NCI-H1436 treated with DMSO at 0.1 percent for 48 hours (cell line): ENCODE data around the gene PNKD.

ENCODE experiments used
- DNase-seq: peaks from one replicate; lab custom pipeline; 2025; lab: John Stamatoyannopoulos, UW

The PNKD gene

DNA sequence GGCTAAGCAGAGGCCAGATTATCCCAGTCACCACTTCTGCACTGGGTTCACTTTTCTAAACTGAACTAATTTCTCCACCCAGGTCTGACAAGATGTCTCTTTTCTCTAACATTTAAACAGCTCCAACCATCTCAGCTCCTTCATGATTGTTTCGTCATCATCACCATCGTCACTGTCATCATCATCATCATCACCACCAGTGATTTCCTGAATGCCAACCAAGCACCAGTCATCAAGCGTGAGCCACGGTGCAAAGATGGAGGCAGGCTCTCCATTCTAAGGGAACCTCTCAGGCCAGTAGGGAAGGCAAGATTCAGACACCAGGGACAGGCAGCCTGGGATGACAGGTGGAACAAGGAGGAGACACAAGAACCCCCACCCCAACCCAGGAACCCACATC, 47.5 kb downstream of the PNKD start:
- DNase-seq: no peak

DNA sequence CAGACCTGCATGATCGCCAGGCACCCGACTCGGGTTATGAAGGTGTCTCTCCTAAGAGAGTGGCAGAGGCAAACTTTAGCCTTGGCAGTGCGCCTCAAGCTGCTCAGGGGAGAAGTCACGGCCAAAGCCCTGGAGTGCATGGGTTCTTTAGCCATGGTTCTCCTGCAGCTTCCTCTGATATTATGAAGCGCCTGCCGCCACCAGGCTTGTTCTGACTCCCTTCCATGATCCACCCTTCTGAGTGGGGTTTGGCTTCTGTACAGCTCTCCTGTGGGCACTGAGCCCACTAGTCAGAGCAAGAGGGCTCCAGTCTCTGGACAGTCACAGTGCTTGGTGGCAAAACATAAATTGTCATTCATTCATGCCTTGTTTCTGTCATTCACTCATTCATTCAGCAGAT, 47.9 kb downstream of the PNKD start:
- no peak for DNase-seq

DNA sequence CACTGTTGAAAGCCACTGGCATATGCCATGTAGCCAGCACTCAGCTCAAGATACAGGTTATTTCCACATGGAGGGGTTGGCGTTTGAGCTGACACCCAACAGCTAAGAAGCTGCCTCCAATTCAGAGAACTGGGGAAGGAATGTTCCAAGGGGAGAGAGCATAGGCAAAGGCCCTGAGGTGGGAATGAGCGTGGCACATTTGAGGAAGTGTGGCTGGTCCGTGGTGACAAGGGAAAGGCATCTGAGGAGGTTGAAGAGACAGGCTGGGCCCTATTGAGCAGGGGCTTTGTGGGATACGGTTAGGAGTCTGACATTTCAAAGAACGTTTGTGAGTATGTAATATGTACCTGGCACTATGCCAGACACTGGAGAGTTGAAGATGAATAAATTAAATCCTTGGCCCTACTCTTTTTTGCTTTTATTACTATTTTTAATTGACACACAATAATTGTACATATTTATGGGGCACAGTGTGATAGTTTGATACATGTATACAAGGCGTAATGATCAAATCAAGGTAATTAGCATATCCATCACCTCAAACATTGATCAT, 49.6 kb downstream of the PNKD start:
- DNase-seq: no peak

DNA sequence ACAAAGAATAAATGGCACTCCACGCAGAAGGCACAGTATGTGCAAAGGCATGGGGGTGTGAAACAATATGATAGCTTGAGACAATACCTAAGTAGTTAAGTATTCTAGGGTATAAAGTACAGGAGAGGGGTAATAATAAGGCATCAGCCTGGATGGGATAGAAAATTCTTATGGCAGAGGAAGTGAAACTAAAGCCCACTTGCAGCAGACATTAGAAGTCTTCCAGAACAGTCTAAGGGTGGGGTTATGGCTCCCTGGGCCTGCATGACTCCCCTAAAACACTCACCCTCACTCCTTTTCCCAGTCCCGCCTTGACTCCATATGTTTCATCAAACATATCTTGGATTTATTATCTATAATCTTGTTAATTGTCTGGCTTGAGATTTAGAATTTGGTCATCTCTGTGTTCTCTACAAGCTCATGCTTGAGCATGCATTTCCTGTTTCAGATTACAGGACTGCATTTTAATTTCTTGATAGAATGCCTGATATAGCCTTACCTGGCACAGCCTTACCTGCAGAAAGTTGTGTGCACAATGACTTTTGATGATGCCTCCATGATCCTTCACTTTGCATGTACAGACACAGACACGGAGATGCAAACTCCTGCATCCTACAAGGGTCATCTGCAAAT, 50.5 kb downstream of the PNKD start:
- DNase-seq: no peak

DNA sequence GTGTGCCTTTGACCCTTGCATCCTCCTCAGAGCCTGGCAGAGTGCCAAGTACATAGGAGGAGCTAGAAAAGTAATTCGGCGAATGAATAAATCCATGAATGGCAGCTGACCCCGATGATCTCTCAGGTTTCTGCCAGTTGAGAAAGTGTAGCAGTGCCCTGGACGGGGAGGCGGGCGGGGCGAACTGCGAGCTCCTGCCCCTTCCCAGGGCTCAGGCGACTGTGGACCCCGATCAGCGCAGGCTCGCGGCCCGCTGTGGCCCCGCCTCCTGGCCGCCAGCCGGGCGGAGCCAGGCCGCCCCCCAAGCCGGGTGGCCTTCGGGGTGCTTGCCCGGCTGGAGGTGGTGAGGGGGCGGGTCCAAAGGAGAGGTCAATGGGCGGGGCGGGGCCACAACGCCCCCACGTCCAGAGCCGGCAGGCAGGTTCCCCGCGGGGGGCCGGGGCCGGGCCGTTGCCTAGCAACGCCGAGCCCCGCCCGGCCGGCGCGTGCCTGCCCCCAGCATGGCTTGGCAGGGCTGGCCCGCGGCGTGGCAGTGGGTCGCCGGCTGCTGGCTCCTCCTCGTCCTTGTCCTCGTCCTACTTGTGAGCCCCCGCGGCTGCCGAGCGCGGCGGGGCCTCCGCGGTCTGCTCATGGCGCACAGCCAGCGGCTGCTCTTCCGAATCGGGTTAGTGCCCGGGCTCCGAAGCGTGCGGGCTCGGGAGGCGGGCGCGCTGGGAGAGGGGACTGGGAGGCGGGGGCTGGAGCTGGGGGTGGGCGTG, 52.6 kb downstream of the PNKD start:
- DNase-seq: no peak

DNA sequence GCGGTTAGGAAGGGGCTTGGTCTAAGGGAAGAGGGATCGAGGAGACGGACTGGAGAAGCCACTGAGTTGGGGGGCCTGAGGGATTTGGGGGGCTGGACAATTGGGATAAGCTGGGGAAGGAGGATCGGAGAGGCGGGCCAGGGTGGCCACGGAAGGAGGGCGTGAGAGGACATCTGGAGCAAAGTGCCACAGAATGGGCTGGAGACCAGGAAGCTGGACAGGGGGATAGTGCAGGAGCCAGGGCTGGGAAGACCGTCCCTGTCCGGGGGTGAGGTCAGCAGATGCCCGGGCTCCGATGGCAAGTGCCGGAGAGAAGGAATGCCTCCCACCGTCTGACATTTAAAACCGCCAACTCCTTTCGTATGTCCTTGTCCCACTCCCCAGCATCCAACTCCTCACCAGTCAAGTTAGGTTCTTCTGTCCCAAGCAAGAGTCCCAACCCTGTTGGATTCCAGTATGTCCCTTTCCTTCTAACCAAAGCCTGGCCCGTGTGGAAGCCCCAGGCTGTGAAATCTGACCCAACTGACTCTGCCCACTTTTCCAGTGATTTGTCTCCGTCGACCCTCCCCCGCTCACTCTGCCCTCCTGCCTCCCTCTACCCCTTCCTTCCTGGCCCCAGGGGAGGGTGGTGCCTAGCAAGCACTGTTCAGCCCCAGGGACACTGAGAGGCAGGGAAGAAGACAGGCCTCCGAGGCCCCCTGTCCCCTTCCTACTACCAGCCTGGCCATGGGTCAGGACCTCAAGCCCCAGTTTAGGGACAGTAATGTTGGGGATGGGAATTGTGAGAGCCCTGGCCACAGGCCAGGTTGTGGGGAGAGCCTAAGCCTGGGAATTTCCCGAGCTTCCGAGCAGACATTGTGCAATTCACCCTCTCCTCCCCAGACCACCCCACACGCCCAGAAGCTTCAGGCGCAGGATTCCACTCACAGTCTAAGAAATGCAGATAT, 53.5 kb downstream of the PNKD start:
- no peak for DNase-seq

DNA sequence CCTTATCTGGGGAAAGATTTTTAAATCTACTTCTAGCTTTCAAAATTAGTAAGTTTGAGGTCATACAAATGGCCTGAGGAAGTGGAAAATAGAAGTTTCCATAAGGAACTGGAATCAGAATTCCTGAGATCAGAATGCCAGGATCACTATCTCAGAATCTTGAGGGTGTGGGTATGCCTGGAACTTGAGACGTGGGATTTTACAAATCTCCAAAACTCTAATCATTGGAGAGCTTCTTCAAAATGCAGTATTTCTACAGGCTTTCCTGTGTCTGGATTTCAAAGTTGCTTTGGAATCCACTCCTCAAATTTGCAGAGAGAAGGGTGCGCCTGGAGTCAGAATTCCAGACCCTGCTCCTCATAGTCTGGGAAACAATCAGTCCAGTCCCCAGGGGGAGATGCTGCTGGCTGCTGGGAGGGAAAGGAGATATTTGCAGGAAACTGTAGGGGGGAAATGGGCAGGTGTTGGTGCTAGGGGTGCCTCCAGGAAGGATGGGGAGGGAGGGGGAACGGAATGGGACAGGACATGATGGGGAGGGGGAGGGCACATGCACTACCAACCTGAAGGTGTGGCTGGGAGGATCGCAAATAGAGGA, 55.3 kb downstream of the PNKD start:
- DNase-seq: no peak

DNA sequence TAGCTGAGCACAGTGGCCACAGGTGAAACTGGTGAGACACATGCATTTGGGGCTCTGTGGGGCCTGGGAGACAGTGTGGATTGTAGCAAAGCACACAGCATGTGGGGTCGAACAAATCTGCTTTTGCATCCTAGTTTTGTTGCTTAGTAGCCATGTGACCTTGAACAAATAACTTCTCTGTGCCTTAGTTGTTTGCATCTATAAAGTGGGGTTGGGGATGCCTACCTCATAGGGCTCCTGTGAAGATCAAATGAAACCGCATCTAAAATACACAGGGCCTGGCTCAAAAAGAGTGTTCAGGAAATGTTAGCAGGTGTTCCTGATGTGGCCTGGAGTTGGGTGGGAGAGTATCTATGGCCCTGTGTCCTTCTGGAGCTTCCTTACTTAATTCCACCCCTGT, 56.0 kb downstream of the PNKD start:
- no peak for DNase-seq

DNA sequence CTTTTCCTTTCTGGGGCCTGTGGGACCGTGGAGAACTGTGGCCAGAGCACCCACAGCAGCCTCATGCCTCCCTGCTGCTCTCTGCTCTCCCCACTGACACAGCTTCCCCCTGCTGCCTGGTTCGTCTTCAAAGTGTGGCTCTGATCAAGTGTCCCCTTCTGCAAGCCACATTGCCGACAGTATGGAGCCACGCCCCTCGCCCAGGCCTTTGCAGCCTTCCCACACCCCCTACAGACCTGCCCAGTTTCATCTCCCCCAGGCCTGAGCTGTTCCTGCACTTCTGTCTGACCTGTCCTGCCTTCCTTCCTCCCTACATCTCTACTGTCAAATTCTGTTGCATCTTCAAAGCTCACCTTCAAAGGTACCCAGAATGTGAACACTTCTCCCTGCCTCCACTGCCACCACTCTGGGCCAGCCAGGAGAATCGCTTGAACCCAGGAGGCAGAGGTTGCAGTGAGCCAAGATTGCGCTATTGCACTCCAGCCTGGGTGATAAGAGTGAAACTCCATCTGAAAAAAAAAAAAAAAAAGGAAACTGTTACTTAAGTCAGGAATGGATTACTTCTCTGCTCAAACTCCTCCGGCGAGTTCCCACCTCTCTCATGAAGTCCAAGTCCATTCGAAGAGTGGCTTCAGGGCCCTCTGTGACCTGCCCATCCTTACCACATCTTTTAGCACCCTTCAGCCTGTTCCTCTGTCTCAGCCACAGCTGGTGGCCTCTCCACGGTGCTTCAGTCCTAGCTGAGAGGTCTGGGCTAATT, 57.3 kb downstream of the PNKD start:
- no peak for DNase-seq

DNA sequence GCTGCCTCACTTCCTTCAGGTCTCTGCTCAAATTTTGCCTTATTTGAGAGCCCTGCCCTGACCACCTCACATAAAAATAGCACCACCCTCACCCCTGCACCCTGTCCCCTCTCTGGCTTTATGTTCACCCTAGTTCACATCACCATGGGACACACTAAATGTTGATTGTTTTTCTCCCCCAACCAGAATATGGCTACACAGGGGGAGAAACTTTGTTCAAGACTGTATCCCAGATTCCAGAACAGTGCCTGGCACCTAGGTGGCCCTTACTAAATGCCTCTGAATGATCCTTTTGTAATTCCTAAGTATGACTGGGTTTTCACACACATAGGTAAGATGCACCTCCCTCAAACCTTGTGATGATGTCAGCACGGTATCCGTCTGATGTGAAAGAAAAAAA, 58.0 kb downstream of the PNKD start:
- no peak for DNase-seq

DNA sequence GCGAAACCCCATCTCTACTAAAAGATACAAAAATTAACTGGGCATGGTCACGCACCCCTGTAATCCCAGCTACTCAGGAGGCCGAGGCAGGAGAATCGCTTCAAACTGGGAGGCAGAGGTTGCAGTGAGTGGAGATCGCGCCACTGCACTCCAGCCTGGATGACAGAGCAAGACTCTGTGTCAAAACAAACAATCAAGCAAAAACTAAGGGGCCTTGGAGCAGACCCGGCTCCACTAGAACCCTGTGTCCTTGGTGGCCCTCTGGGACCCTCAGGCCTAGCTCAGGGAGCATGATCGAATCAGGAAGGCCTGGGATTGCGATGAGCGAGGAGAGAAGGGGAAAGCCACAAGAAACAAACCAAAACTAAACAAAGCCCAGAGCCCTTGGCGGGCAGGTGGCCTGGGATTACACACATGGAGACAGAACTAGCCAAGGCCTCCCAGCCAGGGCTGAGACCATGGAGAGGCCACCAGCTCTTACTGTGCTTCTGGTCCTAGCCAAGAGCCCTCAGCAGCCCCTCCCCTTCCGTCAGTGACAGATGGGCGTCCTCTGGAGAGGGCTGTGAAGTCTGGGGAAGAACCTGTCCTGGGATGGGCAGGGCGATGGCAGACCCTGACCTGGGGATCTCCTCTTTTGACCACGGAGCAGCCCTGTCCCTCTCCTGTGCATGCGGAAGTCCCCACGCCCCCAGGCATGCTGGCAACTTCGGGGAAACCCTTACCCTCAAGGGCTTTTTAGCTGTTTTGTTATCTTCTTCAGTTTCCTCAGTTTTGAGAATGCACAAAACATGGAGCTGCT, 58.9 kb downstream of the PNKD start:
- DNase-seq: no peak

DNA sequence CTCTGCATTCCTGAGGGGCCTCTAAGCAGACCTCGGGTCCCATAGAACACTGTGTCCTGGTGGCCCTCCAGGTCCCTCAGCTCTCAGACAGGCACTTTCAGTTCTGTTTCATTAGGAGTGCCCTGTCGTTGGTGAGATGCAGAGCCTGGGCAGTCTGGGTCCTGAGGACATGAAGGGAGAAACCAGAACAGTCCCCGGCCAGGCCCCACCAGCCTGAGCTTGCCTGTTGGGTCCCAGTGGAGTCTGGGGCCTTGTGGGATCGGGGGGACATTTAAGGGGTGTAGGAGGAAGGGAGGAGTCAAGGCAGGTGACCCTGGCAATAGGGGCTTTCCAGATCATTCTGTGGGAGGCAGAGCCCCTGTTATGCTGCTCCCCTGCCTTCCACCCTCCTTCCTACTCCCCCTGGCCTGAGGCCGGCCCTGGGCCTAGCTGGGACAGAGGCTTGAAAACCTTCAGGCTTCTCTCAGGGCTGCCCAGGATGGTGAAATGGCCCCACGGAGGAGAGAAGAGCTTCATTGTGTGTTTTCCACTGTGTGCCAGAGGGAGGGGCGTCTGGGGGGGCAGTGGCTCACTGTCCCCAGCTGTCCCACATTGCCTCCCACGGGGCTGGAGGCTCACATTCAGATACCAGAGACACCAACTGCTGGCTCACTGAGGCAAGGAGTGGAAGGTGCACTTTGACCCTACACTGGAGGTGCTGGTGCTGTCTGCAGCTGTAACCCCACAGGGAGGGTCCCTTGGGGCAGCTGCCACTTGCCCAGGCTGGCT, 59.7 kb downstream of the PNKD start:
- no peak for DNase-seq

DNA sequence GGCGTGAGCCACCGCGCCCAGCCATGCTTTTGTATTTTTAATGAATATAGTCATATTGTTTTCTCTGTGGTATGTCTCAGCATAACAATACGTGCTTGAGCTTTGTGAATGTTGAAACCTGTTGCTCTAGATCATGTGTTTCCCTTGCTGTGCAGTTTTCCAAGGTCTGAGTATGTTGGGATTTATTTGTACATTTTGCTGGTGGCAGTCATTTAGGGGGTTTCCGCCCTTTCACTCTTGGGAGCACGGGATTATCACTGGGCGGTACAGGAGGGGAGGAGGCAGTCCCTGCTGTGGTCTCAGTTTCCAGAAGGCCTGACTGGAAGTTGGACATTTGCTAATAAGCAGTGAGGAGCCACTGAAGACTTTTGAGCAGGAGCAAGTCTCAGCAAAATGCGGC, 61.4 kb downstream of the PNKD start:
- no peak for DNase-seq

DNA sequence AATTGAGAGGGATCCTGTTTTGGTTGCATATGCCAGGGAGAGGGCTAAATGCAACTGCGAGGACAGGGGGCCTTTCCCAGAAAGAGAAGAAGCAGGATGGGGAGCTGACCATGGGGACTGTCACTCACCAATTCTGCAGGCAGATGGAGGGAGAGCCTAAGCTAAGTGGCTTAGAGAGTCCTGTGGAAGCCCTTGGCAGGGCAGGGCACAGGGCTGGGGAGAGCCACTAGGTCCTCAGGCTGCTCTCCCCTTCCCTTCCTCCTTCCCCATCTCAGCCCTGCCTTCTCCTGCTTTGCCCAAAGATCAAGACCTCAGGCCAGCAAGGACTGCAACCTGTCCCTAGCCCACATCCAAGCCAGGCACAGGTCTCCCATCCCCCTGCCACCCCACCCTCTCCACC, 62.0 kb downstream of the PNKD start:
- no peak for DNase-seq

DNA sequence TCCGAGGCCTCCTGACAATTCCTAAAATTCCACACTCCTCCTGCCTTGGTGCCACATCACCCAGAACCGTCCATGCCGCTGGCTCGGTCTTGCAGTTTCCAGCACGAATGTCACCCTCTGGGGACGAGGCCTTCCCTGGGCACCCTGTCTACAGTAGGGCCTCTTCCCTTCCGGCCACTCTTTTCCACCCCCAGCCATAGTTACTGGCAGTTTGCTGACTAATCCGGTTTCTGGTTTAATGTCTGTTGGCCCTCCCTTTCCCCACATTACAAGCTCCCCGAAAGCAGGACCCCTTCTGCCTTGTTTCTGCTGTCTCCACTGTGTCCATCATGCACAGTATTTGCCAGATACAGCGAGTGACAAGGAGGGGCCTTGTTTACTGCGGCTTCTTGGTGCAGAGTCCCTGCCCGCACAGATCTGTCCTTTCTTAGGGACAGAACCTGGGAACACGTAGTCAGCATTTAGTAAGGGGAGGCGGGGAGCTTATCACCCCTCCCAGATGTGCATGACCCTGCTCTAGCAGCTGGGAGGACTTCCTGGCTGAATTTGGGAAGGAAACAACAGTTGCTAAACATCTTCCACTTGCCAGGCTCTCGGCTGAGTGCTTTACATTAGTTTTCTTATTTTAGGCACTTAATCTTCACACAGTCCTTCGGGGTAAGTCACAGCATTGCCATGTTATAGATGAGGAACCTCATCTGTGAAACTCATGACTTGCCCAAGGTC, 62.8 kb downstream of the PNKD start:
- no peak for DNase-seq

DNA sequence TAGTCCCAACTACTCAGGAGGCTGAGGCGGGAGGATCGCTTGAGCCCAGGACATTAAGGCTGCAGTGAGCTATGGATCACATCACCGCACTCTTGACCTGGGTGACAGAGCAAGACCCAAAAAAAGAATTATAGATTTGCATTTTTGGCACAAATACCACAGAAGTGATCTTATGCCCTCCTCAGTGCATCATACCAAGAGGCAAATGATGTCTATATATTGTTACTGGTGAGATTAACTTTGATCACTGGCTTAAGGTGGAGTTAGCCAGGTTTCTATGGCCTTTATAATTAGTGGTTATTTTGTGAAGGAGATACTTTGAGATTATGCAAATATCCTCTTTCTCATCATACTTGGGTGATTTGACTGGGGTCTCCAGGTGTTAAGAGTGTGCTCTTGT, 64.2 kb downstream of the PNKD start:
- DNase-seq: no peak

DNA sequence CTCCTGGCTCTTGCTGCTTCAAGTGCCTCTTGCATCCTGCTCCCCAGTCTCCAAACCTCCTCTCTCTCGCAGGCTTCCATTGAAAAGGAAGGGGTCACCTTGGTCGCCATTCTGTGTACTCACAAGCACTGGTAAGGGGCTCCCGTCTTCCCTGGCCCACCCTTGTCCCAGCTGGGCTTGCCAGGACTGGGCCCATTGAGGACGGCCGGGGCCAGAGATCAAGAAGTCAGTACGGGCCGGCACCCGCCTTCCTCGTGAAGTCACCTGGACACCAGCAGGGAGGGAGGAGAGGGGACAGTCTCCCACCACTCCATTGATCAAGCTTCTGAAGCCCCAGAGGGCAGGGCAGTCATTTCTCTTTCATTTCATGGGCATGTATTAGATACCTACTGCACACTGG, 70.3 kb downstream of the PNKD start:
- no peak for DNase-seq

DNA sequence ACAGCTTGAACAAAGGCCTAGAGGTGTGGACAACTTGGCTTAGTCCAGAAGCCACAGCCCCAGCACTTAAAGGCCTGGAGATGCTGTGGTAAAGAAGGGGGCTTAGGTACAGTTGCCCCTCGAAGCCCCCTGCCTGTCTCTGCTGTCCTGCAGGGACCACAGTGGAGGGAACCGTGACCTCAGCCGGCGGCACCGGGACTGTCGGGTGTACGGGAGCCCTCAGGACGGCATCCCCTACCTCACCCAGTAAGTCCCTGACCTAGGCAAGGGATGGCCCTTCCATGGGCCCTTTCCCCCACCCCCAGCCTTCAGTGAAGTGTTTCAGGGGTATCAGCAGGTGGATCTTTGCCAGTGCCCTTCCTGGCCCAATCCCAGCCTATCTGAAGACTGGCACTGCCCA, 71.1 kb downstream of the PNKD start:
- no peak for DNase-seq

DNA sequence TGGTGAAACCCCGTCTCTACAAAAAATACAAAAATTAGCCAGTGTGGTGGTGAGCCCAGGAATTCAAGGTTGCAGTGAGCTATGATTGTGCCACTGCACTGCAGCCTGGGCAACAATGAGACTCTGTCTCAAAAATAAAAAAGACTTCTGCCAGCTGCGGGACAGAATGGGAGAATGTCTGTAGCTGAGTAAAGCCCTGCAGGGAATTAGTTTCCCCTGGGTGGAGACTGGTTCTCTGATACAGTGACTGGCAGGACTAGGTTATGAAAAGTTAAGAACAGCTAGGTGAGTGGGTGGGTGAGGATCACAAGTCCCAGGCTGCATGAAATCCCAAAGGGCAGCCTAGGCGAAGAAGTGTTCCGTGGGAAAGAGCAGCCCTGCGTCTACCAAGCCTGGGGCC, 72.5 kb downstream of the PNKD start:
- no peak for DNase-seq
